GM20000 (cell line): ENCODE results near the gene ANKS1B.

Experiments
- DNase-seq: peaks from one replicate; pipeline ENCODE4 v3.0.0; 2012; ENCODE audit warnings: low spot score
- CTCF ChIP-seq: IDR thresholded peaks from 2 replicates; pipeline ENCODE4 v1.5.1; 2012; ENCODE audit warnings: mild to moderate bottlenecking, control low read depth; ENCODE audit errors: extremely low read depth, missing control alignments

Gene ANKS1B

GRCh38 chr12:99287136-99287535, 697.6 kb downstream of the ANKS1B start:
- no peak for TF ChIP-seq CTCF

GRCh38 chr12:99284161-99284560, 700.6 kb downstream of the ANKS1B start:
- DNase-seq, result no peak
- TF ChIP-seq CTCF, result no peak

More at GRCh38 chr12:99287136-99287535, 697.6 kb downstream of the ANKS1B start:
- no peak for DNase-seq

GRCh38 chr12:99282624-99283023, 702.1 kb downstream of the ANKS1B start:
- no peak for TF ChIP-seq CTCF
- no peak for DNase-seq

GRCh38 chr12:99282086-99282485, 702.6 kb downstream of the ANKS1B start:
- no peak for TF ChIP-seq CTCF
- no peak for DNase-seq

- no peak for TF ChIP-seq CTCF
- DNase-seq, result peak; percentile 3
Observed at GRCh38 chr12:99281277-99281676, 703.5 kb downstream of the ANKS1B start.

GRCh38 chr12:99278899-99279298, 705.8 kb downstream of the ANKS1B start:
- DNase-seq, result no peak
- no peak for TF ChIP-seq CTCF

GRCh38 chr12:99277591-99278379, 707.0 kb downstream of the ANKS1B start:
- no peak for DNase-seq
- TF ChIP-seq CTCF, result no peak
